Astrocyte (in vitro differentiated cells and primary cell): ENCODE results near the gene GGA2.

ENCODE experiments used
- EZH2 ChIP-seq: IDR thresholded peaks from 2 replicates; pipeline ENCODE4 v1.6.1; 2012; ENCODE audit warnings: mild to moderate bottlenecking, low read length, inconsistent platforms; ENCODE audit not compliant: insufficient read depth
- TF ChIP-seq, protein P1 (sequence below): IDR thresholded peaks from 2 replicates; pipeline ENCODE4 v1.5.1; 2011; ENCODE audit warnings: low read depth, mild to moderate bottlenecking, inconsistent platforms, low read length, moderate library complexity; ENCODE audit not compliant: insufficient read depth

DNA sequence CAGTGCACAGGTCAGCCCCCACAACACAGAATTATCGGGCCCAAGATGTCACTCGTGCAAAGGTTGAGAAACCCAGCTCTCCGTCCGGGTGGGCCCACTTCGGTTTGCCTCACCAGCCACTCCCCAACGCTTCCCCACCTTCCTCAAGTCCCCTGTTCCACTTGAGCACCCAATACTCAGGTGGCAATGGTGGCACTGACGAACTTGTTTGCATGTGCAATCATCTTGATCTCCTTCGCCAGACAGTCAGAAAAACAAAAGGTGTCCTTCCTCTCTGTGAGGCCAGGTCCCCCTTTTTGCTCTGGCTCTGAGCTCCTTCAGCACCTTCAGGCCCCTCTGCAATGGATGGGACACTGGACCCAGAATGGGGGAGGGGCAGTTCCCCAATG is 3.7 kb downstream of the GGA2 start:
- TF ChIP-seq, protein P1, sequence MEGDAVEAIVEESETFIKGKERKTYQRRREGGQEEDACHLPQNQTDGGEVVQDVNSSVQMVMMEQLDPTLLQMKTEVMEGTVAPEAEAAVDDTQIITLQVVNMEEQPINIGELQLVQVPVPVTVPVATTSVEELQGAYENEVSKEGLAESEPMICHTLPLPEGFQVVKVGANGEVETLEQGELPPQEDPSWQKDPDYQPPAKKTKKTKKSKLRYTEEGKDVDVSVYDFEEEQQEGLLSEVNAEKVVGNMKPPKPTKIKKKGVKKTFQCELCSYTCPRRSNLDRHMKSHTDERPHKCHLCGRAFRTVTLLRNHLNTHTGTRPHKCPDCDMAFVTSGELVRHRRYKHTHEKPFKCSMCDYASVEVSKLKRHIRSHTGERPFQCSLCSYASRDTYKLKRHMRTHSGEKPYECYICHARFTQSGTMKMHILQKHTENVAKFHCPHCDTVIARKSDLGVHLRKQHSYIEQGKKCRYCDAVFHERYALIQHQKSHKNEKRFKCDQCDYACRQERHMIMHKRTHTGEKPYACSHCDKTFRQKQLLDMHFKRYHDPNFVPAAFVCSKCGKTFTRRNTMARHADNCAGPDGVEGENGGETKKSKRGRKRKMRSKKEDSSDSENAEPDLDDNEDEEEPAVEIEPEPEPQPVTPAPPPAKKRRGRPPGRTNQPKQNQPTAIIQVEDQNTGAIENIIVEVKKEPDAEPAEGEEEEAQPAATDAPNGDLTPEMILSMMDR: no peak
- no peak for TF ChIP-seq EZH2
